GM23338 (cell line): ENCODE measurements around the gene CYTH1. TPM values are rescaled to one million over a fixed set of nuclear protein-coding genes. Genes with fewer than 3 reads are reported as not detected.

ENCODE experiments used
- ATAC-seq: fragments of 200-7000 bp; cut with Tn5 transposase; 3 replicates; pipeline ENCODE4 v1.9.1; 2020
- DNase-seq: peaks from one replicate; pipeline ENCODE4 v3.0.0-alpha.2; 2015; ENCODE audit warnings: low spot score
- H2AFZ ChIP-seq: fragments of 200-600 bp; sonication (generic); 2 replicates; pipeline ENCODE4 v1.8.0; 2016; ENCODE audit warnings: antibody characterized with exemption, mild to moderate bottlenecking, moderate library complexity
- H3F3A ChIP-seq: fragments of 200-600 bp; sonication (generic); replicated peaks from 2 replicates; pipeline ENCODE4 v1.8.0; 2017; ENCODE audit warnings: antibody characterized with exemption, mixed run types, low read depth
- H3K27ac ChIP-seq: fragments of 200-600 bp; sonication (generic); 2 replicates; pipeline ENCODE4 v1.6.1; 2016; ENCODE audit warnings: low read depth
- H3K27me3 ChIP-seq: fragments of 200-600 bp; sonication (generic); 2 replicates; pipeline ENCODE4 v1.8.0; 2016; ENCODE audit warnings: mild to moderate bottlenecking, mixed run types, moderate library complexity; ENCODE audit not compliant: insufficient read depth
- H3K36me3 ChIP-seq: fragments of 200-600 bp; sonication (generic); 2 replicates; pipeline ENCODE4 v1.8.0; 2016; ENCODE audit warnings: mild to moderate bottlenecking; ENCODE audit not compliant: insufficient read depth
- H3K4me1 ChIP-seq: fragments of 200-600 bp; sonication (generic); 2 replicates; pipeline ENCODE4 v1.8.0; 2016; ENCODE audit warnings: mild to moderate bottlenecking, moderate library complexity; ENCODE audit not compliant: insufficient read depth
- H3K4me2 ChIP-seq: fragments of 200-600 bp; sonication (generic); 2 replicates; pipeline ENCODE4 v1.7.1; 2017; ENCODE audit warnings: mixed run types
- H3K4me3 ChIP-seq: fragments of 200-600 bp; sonication (generic); 2 replicates; pipeline ENCODE4 v1.6.1; 2016; ENCODE audit warnings: mixed run types
- H3K79me2 ChIP-seq: fragments of 200-600 bp; sonication (generic); replicated peaks from 2 replicates; pipeline ENCODE4 v1.8.0; 2017; ENCODE audit warnings: mild to moderate bottlenecking; ENCODE audit not compliant: insufficient read depth
- H3K9me2 ChIP-seq: fragments of 200-600 bp; sonication (generic); 2 replicates; pipeline ENCODE4 v1.8.0; 2017; ENCODE audit not compliant: insufficient read depth
- H4K20me1 ChIP-seq: fragments of 200-600 bp; sonication (generic); replicated peaks from 2 replicates; pipeline ENCODE4 v1.8.0; 2017; ENCODE audit warnings: mild to moderate bottlenecking; ENCODE audit not compliant: insufficient read depth
- H3K27ac Mint-ChIP-seq: 2 replicates; pipeline ENCODE4 v1.8.0; 2020; ENCODE audit warnings: inconsistent platforms, mild to moderate bottlenecking, moderate library complexity, mixed read lengths
- H3K27me3 Mint-ChIP-seq: 3 replicates; pipeline ENCODE4 v1.8.0; 2022; ENCODE audit warnings: low read depth, mild to moderate bottlenecking, moderate library complexity, mixed read lengths, inconsistent platforms; ENCODE audit not compliant: insufficient read depth, poor library complexity
- H3K36me3 Mint-ChIP-seq: 3 replicates; pipeline ENCODE4 v1.8.0; 2021; ENCODE audit warnings: low read depth, mild to moderate bottlenecking, inconsistent platforms, moderate library complexity, mixed read lengths
- H3K4me1 Mint-ChIP-seq: 3 replicates; pipeline ENCODE4 v1.8.0; 2020; ENCODE audit warnings: mild to moderate bottlenecking, inconsistent platforms, mixed read lengths
- H3K4me3 Mint-ChIP-seq: 3 replicates; pipeline ENCODE4 v1.8.0; 2021; ENCODE audit warnings: moderate library complexity, mild to moderate bottlenecking, inconsistent platforms, mixed read lengths
- H3K9me3 Mint-ChIP-seq: 3 replicates; pipeline ENCODE4 v1.8.0; 2020; ENCODE audit warnings: moderate library complexity, mild to moderate bottlenecking, inconsistent platforms, mixed read lengths
- CREB1 ChIP-seq: fragments of 250-450 bp; sonication (Bioruptor Pico); IDR thresholded peaks from 2 replicates; pipeline ENCODE4 v1.5.0; 2020; ENCODE audit warnings: low read depth, mild to moderate bottlenecking, moderate library complexity
- CTCF ChIP-seq, 2 experiments: fragments of 200-600 bp in 1 of 2; sonication (generic) in 1 of 2; conservative IDR thresholded peaks; 2 replicates each; pipeline versions ENCODE4 v1.5.1 to v1.6.1; 2016 to 2017; ENCODE audit warnings: antibody characterized with exemption in 2 of 2, low read depth in 2 of 2, mild to moderate bottlenecking in 2 of 2, moderate library complexity in 1 of 2
- ETS1 ChIP-seq: IDR thresholded peaks from 2 replicates; pipeline ENCODE4 v1.6.1; 2016; ENCODE audit warnings: antibody characterized with exemption
- EZH2 ChIP-seq: fragments of 200-600 bp; sonication (generic); IDR thresholded peaks from one replicate; pipeline ENCODE4 v1.8.0; 2017; ENCODE audit warnings: antibody characterized with exemption, mild to moderate bottlenecking, low read depth; ENCODE audit not compliant: unreplicated experiment
- EZH2phosphoT487 ChIP-seq: fragments of 200-600 bp; sonication (generic); IDR thresholded peaks from one replicate; pipeline ENCODE4 v1.8.1; 2018; ENCODE audit warnings: antibody characterized with exemption; ENCODE audit not compliant: unreplicated experiment
- JUNB ChIP-seq: IDR thresholded peaks from one replicate; pipeline ENCODE4 v1.6.1; 2016; ENCODE audit warnings: antibody characterized with exemption; ENCODE audit not compliant: unreplicated experiment
- NANOG ChIP-seq: IDR thresholded peaks from 2 replicates; pipeline ENCODE4 v1.6.1; 2016; ENCODE audit warnings: antibody characterized with exemption, borderline replicate concordance
- POLR2AphosphoS5 ChIP-seq: IDR thresholded peaks from 2 replicates; pipeline ENCODE4 v1.6.1; 2016; ENCODE audit warnings: antibody characterized with exemption, low read depth
- STAT1 ChIP-seq: IDR thresholded peaks from one replicate; pipeline ENCODE4 v1.6.1; 2016; ENCODE audit warnings: antibody characterized with exemption; ENCODE audit not compliant: unreplicated experiment
- ZNF114 ChIP-seq: fragments of 250-450 bp; sonication (Bioruptor Pico); IDR thresholded peaks from 2 replicates; pipeline ENCODE4 v1.5.0; 2020; ENCODE audit warnings: mild to moderate bottlenecking, moderate library complexity
- ZNF331 ChIP-seq: fragments of 250-450 bp; sonication (Bioruptor Pico); IDR thresholded peaks from 2 replicates; pipeline ENCODE4 v1.5.0; 2020; ENCODE audit warnings: low read depth, mild to moderate bottlenecking, moderate library complexity
- ZNF462 ChIP-seq: fragments of 250-450 bp; sonication (Bioruptor Pico); IDR thresholded peaks from 2 replicates; pipeline ENCODE4 v1.5.0; 2020; ENCODE audit warnings: mild to moderate bottlenecking, moderate library complexity
- polyA plus RNA-seq: library from polyadenylated mRNA; unstranded; fragments of >200 nt; fragmentation: Nextera tagmentation; extraction: Ambion mirVana; gene quantifications from 2 replicates; pipeline ENCODE4 v1.2.1, GENCODE V29; 2016
- total RNA-seq: library from RNA; depleted of rRNA; stranded (reverse); fragments of >200 nt; shearing (Covaris generic); gene quantifications from 2 replicates; pipeline ENCODE4 v1.2.3, GENCODE V29; 2014
- TF ChIP-seq, protein P1 (sequence below): IDR thresholded peaks from one replicate; pipeline ENCODE4 v1.6.1; 2018; ENCODE audit warnings: antibody characterized with exemption; ENCODE audit not compliant: unreplicated experiment

The CYTH1 gene
- total and polyA plus RNA-seq, 2 experiments from 2014 or later = 13.8 to 14.5 TPM

DNA sequence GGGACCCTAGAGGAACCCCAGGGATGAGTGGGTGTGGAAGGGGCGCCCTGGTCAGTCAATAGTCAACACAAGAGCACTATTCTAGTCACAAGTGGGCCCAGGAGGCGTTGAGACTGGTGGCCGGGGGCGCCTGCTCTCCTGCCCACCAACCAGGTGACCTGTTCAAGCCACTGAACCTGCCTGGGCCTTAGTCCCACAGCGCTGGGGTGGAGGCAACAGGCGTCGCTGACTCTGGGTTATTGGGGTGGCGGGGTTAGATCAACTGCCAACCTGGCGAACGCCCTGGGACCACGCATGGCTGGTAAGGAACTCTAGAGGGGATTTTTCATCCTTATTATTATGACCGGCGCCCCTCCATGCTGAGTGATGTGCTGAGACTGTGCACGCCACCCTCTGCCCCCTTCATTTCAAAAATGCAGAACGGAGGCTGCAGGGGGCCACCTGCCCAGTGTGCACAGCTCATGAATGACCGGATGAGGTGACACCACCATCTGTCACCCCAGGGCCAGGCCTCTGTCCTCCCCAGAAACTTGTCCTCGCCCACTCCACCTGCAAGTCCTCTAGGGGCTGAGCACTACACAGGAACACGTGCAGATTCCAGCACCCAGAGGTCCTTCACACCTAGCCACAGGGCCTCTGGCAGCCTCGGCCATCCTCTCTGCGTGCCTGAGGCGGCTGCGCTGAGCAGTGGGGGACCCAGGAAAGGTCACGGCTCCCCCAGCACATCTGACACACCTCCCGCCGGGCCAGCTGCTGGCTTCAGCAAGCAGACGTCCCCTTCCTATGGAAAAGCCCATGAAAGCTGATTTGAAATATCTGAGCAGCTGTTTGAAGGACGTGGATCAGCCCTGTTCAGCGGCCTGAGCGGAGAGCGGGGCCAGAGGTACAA, 153.3 kb downstream of the CYTH1 start:
- H3K4me3 ChIP-seq = no peak overlapping the region
- no peak overlapping the region for H3K27ac ChIP-seq
- H3K9me3 Mint-ChIP-seq = no peaks in the 10 kb centered on the region
- no peaks in the 10 kb centered on the region; the same call in 2 of the 3 replicates for H3K36me3 Mint-ChIP-seq
- no peaks in the 10 kb centered on the region for H3K4me1 ChIP-seq
- no peaks in the 10 kb centered on the region for H3K27me3 ChIP-seq
- H3K27ac Mint-ChIP-seq = no peak overlapping the region
- H3K79me2 ChIP-seq = no peaks in the 10 kb centered on the region
- H3K4me1 Mint-ChIP-seq = no peaks in the 10 kb centered on the region; the same call in 2 of the 3 replicates
- ATAC-seq = no peak
- H3K9me2 ChIP-seq = no peaks in the 10 kb centered on the region
- H3K36me3 ChIP-seq = no peaks in the 10 kb centered on the region
- TF ChIP-seq NANOG (no peak), CTCF (conservative IDR thresholded peaks at IDR 0.05; ENCODE audit: low read depth in 2 of 2) (no peak), CREB1 (no peak), POLR2AphosphoS5 (no peak), STAT1 (no peak), EZH2 (no peak), ETS1 (no peak), ZNF331 (CRISPR knock-in tag) (no peak), JUNB (no peak), ZNF114 (CRISPR knock-in tag) (no peak), EZH2phosphoT487 (no peak), ZNF462 (CRISPR knock-in tag) (no peak)
- TF ChIP-seq, protein P1, sequence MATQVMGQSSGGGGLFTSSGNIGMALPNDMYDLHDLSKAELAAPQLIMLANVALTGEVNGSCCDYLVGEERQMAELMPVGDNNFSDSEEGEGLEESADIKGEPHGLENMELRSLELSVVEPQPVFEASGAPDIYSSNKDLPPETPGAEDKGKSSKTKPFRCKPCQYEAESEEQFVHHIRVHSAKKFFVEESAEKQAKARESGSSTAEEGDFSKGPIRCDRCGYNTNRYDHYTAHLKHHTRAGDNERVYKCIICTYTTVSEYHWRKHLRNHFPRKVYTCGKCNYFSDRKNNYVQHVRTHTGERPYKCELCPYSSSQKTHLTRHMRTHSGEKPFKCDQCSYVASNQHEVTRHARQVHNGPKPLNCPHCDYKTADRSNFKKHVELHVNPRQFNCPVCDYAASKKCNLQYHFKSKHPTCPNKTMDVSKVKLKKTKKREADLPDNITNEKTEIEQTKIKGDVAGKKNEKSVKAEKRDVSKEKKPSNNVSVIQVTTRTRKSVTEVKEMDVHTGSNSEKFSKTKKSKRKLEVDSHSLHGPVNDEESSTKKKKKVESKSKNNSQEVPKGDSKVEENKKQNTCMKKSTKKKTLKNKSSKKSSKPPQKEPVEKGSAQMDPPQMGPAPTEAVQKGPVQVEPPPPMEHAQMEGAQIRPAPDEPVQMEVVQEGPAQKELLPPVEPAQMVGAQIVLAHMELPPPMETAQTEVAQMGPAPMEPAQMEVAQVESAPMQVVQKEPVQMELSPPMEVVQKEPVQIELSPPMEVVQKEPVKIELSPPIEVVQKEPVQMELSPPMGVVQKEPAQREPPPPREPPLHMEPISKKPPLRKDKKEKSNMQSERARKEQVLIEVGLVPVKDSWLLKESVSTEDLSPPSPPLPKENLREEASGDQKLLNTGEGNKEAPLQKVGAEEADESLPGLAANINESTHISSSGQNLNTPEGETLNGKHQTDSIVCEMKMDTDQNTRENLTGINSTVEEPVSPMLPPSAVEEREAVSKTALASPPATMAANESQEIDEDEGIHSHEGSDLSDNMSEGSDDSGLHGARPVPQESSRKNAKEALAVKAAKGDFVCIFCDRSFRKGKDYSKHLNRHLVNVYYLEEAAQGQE = no peak
- H3K4me3 Mint-ChIP-seq = no peak overlapping the region
- no peak overlapping the region for H3K4me2 ChIP-seq
- no peaks in the 10 kb centered on the region for H3F3A ChIP-seq
- no peak overlapping the region for H2AFZ ChIP-seq
- no peak for DNase-seq
- peaks cover 8% of the 10 kb centered on the region for H3K27me3 Mint-ChIP-seq
- no peaks in the 10 kb centered on the region for H4K20me1 ChIP-seq
